Epithelial cell of prostate (primary cell): ENCODE measurements around the gene OR2H2.

ENCODE experiments used
- DNase-seq: peaks from one replicate; pipeline ENCODE4 v3.0.0-alpha.2; 2011; ENCODE audit warnings: low read depth, low spot score
- H3K27ac ChIP-seq: fragments of 450-650 bp; 2 replicates; pipeline ENCODE4 v1.5.1; 2017; ENCODE audit warnings: mild to moderate bottlenecking

Gene OR2H2

DNA sequence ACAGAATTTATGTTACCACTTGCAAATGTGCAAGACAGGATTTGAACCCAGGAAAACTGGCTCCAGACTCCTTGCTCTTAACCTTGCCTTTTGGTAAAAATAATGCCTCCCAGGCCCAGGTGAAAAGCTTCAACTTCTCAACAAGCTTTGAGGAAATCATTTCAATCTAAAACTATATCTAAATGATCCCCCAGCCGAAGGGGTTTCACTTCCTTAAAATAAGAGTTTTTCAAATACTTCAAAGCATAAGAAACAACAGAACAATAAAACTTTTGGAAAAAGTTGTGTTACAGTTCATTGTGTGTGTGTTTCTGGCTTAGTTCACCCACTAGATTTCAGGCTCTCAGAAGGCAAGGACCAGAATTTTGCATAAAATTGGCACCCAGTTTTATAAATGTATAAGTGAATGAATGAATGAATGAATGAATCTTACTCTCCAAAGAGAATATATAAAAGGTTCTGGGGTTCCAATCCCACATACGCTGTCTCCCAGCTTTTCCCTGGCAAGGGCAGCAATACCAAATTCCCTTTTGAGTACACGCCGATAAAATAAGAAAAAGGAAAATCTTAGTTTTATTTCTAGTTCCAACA is 5.4 kb downstream of the OR2H2 start:
- no peak for DNase-seq

DNA sequence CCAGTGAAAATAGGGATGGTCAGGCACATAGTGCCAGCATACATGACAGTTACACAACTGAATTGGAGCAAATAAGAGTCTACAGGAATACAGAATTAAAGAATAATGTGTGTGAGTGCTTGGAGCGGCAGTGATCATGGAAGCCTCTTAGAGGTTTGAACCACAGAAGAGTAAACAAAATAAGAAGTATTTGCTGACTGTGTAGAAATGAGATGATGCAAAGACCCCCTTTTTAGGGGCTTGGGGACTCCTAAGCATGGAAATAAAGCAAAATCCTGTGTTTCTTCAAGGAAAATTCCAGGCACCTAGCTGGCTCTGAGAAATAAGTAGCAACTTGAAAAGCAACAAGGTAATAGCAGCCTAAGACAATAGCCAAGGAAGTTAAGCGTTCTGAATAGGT is 6.8 kb downstream of the OR2H2 start:
- H3K27ac ChIP-seq: no peak overlapping the region
- no peak for DNase-seq

More for the DNA sequence above, 5.4 kb downstream of the OR2H2 start:
- no peak overlapping the region for H3K27ac ChIP-seq

DNA sequence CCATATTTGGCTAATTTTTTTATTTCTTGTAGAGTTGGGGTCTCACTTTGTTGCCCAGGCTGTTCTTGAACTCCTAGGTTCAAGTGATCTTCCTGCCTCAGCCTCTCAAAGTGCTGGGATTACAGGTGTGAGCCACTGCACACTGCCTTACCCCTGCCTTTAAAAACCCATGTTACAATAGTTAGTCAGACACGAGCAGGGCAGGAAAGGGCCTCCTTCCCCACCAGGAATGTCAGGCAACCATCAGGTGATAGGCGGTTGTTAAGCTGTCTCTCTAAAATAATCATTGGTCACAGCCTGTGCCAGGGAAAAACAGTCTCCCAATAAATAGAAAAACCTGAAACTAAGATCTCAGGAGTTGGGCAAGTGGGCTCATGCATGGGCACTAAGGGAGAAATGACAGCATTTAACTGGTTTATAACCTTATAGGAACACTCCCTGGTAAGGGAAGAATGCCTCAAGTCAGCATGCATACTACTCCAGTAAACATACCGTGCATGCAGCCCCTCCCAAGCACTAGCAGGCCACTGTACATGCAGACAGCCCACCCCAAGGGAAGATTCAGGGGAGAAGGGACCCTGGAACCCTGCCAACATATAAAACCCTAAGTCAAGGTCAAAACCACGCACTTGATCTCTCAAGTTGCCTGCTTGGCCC is 8.4 kb downstream of the OR2H2 start:
- H3K27ac ChIP-seq: no peak overlapping the region
- DNase-seq: no peak

DNA sequence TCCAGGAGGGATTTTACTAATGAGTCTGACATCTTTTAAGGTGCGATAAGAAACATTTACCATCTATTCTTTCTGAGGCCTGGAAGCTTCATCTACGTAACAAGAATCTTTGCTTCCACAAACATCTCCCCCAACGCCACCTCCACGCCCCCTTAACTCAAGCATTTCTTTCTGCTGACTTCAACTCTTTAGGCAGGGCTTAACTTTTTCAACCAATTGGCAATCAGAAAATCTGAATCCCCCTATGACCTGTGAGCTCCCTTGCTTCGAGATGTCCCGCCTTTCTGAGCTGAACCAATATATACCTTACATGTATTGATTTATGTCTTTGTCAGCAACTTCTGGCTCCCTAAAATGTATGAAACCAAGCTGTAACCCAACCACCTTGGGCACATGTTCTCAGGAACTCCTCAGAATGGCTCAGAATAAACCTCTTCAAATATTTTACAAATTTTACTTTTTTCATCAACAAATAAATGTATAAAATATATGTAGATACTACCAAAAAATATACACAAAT is 11.5 kb downstream of the OR2H2 start:
- no peak for DNase-seq
- H3K27ac ChIP-seq: no peak overlapping the region

DNA sequence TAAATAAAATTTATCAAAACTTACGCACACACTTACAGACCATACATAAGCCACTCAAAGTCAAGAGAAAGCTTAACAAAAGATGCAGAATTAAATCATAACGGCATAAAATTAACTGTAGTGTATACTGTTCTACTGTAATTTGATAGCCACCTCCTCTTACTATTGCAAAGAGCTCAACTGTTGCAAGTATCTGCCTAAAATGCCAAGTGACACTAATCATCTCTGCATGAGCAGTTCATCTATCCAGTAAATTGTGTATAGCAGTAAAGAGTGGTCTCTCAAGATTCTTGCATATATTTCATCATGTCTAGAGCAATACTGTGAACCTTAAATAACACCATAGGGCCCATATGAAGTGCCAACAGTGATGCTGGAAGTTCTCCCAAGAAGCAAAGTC is 12.3 kb downstream of the OR2H2 start:
- H3K27ac ChIP-seq: no peak overlapping the region
- no peak for DNase-seq

DNA sequence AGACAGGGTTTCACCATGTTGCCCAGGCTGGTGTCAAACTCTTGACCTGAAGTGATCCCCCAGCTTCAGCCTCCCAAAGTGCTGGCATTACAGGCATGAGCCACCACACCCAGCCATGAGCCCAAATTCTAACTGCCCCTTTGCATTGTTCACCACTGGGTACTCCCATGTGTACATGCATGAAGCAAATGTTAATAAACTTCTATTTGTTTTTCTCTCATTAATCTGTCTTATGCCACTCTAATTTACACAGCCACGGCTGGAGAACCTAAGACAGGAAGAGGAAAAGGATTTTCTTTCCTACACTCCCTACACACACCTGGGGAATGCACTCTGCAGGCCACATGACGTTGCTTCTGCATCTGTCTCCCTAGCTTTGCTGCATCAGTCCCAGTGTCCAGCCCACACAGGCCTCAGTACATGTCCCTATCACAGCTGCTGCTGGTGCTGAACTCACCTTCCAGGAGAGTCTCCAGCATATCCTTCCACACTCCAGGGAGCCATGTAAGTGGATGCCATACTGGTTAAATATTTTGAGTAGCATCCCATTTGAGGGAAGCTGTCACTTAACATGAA is 13.3 kb downstream of the OR2H2 start:
- H3K27ac ChIP-seq: no peak overlapping the region
- no peak for DNase-seq

DNA sequence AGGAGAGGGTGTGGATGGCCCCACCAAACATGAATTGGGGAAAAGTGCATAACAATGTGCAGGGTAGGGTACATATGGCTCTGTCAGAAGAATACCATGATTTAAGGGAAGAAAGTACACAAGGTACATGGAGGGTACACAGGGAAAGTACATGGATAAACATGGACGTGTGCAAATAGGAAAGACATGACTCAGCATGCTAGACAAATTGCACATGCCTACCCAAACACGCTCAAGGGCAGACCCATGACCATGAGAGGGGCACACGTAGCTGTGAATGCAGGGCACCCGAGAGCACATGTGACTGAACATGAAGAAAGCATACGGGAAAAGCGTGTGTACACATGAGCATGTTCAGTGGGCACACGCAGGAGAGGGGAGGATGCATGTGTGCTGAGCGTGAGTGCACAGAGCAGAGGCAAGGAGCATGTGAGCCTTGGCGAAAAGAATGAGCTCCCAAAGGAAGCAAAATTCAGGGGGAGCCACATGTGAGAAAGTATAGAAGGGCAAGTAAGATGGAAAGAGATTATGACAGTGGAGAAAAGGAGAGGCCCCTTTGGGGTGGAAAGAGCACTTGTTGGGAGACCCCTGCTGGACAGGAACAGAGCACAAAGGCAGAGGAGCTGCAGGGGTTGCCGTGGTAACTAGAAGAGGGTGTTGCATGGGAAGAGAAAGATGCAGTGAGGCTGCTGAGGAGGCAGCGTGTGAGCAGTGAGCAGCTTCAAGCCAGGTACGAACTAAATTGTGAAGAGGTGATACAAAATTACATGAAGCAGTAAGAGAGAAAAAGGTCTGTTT is 17.8 kb downstream of the OR2H2 start:
- DNase-seq: no peak
- no peak overlapping the region for H3K27ac ChIP-seq

DNA sequence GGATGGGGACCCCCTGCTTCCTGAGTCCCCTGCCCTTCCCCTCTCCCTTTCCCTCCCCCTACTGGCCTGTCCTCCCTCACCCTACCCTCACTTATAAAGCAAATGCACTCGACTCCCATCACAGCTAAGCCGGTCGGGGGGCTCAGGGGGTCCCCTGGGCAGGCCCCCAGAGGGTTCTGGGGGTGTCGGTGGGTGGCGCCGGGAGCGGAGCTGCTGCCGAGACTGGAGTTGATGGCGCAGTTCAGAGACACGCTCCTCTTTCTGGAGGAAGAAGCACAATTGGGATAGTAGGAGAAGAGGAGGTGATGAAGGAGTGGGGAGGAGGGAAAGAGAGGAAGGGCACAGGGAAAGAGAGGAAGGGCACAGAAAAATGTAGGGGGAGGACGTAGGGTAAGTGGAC is 18.5 kb downstream of the OR2H2 start:
- DNase-seq: no peak
- no peak overlapping the region for H3K27ac ChIP-seq

DNA sequence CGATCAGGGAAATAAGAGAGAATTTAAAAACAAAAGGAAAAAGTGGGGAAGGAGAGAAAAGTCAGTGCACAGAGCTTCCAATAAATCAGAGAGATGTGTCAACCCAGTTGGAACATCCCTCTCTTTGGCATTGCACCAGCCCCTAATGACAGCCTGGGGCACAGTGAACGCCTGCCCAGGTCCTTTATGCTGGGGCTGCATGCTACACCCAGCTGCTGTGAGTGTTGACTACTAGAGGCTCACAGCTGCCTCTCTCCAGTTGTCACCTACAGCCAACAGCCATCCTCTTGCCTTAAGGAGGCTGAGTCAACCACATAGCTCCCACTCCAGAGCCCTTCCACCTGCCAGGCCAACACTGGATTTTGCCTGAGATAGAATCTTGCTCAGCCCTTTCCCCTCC is 19.0 kb downstream of the OR2H2 start:
- no peak for DNase-seq
- H3K27ac ChIP-seq: no peak overlapping the region

DNA sequence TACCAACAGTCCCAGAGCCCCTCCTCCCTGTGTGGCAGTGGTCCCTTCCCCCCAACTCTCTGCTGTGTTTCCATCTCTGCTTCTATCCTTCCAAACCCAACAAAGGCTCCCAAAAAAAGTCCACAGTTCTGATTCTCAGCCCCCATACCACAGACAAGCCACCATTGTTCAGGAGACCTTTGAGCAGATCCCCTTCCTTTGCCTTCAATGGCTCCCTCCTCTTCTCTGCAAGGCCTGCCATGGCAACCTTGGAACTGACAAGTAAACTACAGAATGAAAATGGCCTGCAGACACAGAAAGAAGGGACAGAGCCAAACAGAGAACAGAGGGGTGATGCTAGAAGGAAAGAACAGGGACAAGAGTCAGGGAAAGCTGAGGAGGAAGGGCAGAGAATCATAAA is 23.2 kb downstream of the OR2H2 start:
- DNase-seq: no peak
- H3K27ac ChIP-seq: no peak overlapping the region

DNA sequence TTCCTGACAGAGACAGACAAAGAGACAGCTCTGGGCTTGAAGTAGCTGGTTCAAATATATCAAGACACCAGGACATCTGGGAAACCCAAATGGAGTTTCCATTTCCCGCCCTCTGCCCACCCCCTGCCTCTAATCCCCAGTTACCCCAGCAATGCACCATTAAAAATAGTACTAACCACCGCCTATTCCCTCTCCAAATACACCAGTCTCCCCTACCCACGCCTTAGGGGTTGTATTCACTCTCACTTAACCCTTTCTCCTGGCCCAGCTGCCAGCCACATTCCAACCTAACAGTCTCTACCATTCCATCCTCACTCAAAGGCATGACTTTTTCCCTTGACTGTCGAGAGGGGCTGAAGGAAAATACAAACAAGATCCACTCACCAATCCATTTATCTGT is 25.6 kb downstream of the OR2H2 start:
- no peak overlapping the region for H3K27ac ChIP-seq
- DNase-seq: no peak

DNA sequence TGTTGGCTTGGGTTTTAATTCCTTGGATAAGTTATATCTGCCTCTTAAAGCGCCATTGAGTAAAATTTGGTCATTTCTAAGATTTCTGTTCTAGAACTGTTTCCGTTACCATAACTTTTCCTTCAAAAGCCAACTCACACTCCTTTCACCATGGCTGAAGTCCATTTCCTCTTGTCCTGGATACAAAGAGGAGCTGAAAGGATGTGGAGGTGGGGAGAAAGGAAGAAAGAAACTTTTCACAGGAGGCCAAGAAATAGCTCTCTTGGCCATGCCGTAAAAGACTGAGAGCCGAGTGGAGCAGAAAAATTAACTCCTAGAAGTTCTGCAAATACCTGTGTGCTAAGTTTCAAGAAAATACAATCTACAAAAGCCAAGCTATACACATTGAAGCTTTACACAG is 26.5 kb downstream of the OR2H2 start:
- H3K27ac ChIP-seq: no peak overlapping the region
- no peak for DNase-seq

DNA sequence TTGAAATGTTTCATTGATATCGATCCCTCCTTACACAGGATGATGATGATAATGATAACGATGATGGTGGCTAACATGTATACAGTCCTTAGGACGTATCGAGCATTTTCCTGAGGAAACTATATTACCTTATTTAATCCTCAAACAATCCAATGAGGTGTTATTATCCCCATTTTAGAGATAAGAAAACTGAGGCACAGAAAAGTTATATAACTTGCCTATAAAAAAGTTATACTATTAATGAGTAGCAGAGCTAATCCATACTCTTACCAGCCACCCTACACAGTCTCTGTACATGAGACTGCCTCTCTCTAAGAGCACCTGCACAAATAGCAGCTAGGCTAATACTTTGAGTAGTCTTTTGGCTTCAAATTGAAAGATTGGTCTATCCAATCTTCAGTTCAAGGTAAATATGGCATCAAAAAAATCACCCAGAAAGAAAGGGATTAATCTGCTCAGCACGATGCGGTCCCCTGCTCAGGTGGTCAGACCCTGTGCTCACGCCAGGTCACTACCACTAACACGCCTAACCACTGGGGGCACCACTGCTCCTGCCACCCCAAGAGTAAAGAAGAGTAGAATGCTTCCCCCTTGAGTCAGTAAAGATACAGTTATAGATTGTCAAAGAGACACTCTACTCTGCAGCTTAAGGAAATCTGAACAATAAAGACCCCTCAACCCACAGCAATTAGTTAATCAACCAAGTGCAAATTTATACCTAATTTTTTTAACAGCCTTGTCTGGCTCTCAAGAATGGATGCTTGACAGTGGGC is 33.0 kb downstream of the OR2H2 start:
- no peak overlapping the region for H3K27ac ChIP-seq
- no peak for DNase-seq

DNA sequence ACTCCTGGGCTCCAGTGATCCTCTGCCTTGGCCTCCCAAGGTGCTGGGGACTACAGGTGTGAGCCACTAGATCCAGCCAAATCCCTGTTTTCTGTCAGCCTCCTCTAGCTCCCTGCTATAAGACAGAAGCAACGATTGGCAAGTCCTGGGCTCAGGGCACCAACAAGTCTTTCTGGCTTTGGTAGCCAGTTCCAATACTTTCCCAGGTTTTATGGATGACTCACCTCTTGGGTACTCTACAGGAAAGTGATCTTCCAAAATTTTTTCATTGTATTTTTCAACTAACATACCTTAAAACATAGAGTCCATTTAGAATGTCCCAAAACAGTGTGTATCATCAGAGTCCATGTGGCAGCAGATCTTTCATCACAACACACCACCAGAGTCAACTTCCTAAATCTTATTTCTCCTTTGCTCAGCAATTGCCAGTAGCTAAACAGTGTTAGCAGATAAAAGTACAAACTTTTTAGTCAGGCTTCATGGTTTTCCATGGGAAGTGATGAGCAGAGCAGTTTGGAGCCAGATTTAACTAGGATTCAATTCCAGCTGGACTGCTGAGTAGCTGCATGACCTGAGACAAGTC is 34.7 kb downstream of the OR2H2 start:
- DNase-seq: no peak
- H3K27ac ChIP-seq: no peak overlapping the region

DNA sequence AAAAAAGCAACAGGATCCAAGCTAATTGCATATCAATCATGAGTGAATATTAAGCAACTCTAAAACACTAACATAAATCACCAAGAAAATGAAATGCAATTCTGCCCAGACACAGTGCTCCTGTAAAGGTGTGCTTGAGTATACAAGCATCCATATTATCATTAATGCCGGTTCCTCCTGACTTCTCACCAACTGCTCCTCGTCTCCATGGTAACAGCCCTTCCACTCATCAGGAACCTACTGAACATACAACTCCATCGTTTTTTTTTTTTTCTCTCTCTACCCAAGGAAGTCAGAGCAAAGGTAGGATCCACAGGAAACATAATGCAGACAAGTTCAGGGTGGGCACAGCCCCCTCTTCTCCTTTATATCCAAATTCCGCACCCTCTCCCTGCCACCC is 35.7 kb downstream of the OR2H2 start:
- no peak overlapping the region for H3K27ac ChIP-seq
- DNase-seq: no peak

DNA sequence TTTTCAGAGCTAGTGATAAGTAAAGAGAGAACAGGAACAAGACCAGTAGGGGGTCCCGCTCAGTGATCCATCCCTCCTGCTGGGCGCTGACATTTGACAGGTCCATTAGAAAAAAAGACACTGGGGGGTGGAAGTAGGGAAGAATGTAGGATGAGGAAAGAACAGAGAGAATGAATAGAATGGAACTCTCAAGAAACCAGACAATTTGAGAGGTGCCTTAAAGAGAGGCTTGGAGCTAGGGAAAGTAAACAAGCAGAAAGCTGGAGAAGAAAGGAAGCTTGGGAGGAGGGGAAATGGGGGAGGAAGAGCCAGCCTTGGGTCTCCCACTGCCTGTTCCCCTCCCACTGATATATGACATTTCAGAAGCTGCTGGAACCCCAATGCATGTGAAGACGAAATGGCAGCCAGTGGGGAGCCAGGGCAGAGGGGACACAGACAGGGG is 39.6 kb downstream of the OR2H2 start:
- no peak overlapping the region for H3K27ac ChIP-seq
- no peak for DNase-seq

DNA sequence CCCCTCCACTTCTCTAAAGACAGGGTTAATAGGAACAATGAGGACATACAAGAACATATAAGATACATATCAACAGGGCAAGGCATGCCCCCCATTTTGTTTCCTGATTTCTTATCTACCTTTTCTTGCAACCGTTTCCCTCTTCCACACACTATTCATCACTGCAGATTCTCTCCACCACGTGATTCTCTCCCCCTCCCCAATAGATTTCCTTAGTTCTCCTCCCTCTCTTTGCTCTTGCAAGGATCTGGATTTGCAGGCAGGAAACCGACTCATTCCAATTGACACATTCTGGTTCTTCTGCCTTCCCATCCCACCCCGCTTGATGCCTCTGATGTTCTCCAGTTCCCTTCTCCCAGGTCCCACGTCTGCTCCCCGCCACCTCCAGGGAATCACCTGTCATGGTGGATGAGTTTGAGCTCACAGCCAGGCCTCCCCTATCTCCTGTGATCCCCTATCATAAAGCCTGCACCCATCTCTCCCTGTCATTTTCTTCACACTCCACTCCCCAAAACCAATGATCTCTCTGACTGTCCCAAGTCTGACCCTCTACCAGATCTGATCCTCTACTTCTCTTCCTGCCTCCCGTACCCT is 40.5 kb downstream of the OR2H2 start:
- H3K27ac ChIP-seq: no peak overlapping the region
- no peak for DNase-seq

DNA sequence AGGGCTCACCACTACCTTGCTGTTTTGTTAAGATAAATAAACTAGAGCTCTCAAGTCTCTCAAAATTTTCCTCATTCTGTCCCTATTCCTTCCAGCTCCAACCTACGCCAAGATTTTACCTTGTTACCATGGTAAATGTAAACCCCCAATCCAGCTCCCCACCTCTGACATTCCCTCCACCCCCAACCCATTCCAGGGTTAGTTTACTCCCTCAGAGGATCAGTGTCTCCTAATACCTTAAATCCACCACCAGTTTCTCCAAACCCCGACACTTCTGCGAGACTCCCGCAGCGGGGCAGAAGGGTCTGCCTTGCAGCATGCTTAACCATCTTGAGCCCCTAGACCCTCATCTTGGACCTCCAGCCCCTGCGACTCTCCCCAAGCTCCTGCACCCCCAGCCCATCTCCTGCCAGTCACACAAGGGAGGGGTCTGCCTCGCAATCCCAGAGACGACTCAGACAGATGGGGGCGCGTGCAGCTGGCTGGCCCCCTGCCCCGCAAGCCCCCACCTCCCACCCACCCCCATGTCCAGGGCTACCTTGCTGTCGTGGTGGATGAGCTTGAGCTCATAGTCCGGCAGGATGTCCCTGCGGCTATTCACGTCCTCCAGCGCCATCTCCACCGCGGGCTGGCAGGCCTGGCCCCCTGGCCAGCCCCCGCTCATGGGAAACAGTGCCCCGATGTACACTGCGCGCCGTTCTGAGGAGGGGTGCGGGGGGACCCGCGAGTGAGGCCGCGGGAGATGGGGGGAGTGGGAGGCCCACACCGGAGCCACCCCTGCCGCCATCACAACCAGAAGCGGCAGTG is 42.2 kb downstream of the OR2H2 start:
- no peak for DNase-seq
- H3K27ac ChIP-seq: no peak overlapping the region
